NCI-H1092 treated with DMSO at 0.1 percent for 48 hours (cell line): ENCODE results near the gene AXIN1.
A peak's percentile ranks its signal among the peaks of the same experiment; 100 is the strongest.
"Not testable (repeated sequence)": the region's sequence is repeated elsewhere in the genome, so short reads cannot be mapped to it uniquely, and the experiment has no call there.

ENCODE experiments used
- DNase-seq: peaks from one replicate; lab custom pipeline; 2025; lab: John Stamatoyannopoulos, UW

Gene AXIN1

GRCh38 chr16:283033-283805 lies 69.3 kb downstream of the AXIN1 start, which contains the start of gene PDIA2:
Gene PDIA2 (plus strand): TSS chr16:283164. CDS start chr16:283170, 6 bp downstream.
- no peak for DNase-seq

DNA sequence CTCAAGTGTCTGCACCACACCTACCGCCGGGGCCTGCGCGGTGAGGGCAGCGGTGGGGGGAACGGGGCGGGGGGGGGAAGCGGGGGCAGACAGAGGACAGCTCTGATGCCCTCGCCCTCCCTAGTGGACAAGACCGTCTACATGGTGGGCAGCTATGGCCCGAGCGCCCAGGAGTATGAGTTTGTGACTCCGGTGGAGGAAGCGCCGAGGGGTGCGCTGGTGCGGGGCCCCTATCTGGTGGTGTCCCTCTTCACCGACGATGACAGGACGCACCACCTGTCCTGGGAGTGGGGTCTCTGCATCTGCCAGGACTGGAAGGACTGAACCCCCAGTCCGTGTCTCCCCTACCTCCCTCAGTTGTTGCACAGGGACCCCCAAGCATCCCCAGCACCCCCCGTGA lies 70.0 kb downstream of the AXIN1 start:
- no peak for DNase-seq

DNA sequence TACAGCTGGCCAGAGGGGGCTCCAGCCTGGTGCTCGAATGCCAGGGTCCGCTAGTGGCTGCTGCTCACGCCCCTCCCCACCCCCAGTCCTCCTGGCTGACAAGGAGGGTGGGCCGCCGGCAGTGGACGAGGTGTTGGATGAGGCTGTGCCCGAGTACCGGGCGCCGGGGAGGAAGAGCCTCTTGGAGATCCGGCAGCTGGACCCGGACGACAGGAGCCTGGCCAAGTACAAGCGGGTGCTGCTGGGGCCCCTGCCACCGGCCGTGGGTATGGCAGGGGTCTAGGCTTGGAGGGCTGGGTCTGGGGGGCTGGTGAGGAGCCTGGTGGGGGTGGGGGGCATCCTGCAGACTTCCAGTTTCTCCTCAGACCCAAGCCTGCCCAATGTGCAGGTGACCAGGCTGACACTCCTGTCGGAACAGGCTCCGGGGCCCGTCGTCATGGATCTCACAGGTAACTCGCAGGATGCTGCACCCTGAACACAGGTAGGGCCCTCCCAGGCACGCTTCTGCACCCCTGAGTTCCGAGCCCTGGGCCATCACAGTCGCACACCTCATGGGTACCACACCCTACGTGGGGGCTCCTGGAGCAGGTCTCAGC lies 70.8 kb downstream of the AXIN1 start:
- no peak for DNase-seq

DNA sequence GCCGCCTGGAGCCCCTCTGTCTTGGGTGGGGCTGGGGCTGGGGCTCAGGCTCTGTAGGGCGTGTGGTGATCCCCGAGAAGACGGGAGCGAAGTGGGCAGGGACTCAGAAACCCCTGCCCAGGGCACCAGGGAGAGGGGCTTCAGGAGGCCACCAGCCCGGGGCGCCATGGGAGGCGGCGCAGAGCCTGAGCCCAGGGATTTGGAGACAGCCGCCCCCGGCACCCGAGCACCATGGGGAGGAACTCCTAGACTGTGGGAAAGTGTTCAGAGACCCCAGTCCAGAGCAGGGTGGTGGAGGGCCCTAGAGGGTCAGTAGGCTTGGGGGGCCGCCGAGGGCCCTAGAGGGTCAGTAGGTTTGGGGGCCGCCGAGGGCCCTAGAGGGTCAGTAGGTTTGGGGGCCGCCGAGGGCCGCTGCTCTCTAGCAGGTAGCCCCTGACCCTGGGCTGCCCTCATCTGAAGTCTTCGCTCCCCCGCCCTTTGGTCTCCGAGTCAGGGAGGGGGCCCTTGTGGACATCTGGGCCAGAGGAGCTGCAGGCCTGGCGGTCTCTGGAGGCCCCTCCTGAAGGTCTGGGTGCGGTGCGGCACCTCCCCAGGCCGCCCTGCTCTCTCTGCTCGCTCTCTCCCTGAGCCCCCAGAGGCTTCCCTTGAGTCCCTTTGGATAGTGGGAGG lies 71.4 kb downstream of the AXIN1 start:
- DNase-seq, result no peak

GRCh38 chr16:280552-280951 lies 72.0 kb downstream of the AXIN1 start, which contains the start of gene ARHGDIG:
Gene ARHGDIG (plus strand): TSS chr16:280591. CDS start chr16:280681, 90 bp downstream.
- DNase-seq, result no peak

DNA sequence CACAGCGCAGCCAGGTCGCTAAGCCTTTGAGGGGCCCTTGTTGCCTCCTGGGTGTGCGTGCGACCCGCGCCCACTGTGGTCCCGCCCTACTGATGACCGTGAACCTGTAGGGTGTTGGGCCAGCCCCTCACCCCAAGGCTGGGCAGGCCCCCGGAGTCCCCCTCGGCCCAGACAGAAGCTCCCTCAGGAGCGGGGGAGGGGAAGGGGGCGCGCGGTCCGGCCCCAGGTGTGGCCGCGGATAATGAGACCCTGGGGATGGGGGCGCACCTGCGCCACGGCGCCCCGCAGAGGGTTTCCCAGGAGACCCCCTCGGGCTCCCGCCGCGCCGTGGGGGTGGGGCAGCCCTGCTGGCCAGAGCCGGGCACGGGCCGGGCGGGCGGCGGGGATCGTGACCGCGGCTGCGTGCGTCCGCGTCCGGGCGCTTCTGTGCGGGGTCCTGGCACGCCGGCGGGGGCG lies 72.5 kb downstream of the AXIN1 start:
- DNase-seq, result no peak

DNA sequence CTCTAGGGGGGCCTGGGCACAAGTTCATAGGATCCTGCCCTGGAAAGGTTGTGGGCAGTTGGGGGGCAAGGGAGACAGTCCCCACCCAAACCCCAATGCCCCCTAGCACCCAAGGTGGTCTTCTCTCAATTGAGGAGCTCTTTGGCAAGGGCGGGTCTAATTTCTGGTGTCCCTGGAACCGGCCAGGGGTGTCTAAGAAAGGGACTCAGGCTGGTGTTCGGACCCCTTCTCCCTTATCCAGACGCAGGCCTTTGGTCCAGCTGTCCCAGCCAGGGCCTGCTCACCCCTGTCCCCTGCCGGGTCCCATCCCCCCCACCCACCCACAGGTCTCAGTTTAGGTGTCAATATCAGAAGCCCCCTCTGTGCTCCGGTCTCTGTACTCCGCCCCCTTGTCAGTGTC lies 73.0 kb downstream of the AXIN1 start:
- no peak for DNase-seq

GRCh38 chr16:278863-279366 lies 73.6 kb downstream of the AXIN1 start:
- peak; percentile 45 for DNase-seq

DNA sequence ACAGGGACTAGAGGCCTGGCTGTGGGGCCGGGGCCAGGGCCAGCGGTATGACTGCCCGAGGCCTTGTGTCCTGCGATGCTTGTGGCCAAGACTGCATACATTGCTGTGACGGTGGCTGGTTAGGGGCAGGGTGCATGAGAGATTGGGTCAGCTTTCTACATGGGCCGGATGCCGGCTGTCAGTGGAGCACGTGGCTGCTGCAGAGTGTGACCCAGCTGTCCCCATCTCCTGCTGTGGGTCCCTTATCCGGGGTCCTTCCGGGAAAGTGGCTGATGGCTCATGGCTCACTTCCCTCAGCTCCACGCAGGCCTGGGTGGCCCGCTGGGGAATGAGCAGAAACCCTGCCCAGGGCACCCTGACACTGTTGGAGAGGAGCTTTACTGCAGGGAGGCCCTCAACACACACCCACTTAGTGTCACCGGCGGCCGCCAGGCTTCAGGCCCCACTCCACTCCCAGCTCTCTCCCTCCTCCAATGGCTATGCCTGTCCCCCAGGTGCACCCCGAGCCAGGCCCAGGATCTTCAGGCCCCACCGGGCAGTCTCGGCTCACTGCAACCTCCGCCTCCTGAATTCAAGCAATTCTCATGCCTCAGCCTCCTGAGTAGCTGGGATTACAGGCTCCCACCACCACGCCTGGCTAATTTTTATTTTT lies 76.0 kb downstream of the AXIN1 start:
- no peak for DNase-seq

DNA sequence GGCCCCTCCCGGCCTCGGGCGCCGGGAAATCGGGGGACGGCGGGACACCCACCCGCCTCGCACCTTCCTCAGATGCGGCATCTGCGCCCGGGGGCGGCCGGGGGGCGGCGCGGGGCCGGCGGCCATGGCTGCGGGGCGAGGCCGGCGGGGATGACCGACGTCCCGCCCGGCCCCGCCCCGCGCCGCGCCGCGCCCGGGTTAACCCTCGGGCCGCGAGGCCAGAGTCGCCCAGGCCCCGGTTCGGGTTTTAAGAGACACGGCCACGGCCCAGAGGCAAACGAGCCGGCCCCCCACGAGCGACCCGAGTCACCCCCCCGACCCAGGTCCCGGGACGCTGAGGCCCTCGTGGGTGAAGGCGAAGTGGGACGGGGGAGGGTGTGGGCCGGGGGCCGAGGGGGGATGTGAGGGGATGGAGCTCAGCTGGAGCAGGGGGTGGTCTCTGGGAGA lies 76.7 kb downstream of the AXIN1 start, which contains the start of gene RGS11:
Gene RGS11, minus strand, starts transcription at position 159 of the 447 bp plus-strand sequence. Its CDS starts 33 bp downstream, at position 126.
- no peak for DNase-seq

GRCh38 chr16:275041-275641 lies 77.4 kb downstream of the AXIN1 start:
- DNase-seq, result no peak

GRCh38 chr16:273547-274421 lies 78.7 kb downstream of the AXIN1 start:
- no peak for DNase-seq

- no peak for DNase-seq
Observed at GRCh38 chr16:272633-273546, 79.6 kb downstream of the AXIN1 start.

- no peak for DNase-seq
Observed at GRCh38 chr16:270381-271255, 81.9 kb downstream of the AXIN1 start.

- no peak for DNase-seq
Observed at GRCh38 chr16:269061-269796, 83.3 kb downstream of the AXIN1 start.

DNA sequence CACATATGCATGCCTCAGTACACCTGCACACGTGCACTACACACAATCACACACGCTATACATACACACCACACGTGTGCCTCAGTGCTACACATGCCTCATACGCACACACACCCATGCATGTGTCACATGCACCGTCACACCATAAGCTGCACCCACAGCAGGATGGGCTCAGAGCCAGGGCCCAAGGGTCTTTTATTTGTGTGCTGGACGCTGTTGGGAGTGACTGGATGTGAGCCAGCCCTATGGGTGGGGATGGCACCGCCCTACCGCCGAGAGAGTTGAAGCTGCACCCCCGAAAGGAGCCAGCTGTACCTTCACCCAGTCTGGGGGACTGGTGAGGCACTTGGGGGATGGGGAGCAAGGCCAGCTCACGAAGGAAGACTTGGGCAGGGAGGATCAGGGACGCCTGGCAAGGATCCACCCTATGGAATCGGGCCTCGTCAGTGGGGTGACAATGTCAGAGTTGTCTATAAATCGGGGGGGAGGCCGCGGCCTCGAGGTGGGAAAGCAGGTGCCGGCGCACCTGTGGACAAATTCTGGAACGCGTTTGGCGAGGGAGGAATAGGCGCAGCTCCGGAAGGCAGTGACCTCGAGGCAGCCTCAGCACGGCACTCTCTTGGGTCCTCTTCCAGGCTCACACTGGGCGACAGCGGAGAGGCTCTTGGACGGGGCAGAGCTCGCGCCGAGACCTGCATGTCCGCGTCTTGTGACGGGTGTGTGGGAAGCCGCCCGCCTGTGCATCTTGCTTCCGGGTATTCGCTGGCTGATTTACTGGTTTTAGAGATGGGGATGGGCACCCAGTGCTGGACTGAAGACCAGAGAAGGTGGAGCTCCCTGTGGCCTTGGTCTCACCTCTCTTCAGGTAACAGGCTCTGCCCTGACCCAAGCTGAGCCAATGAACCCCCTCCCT lies 84.1 kb downstream of the AXIN1 start:
- DNase-seq, result peak; percentile 36

GRCh38 chr16:267562-267961 lies 85.0 kb downstream of the AXIN1 start:
- not testable (repeated sequence) for DNase-seq
